ENCODE measurements around the gene LRRC61.
"Not testable (repeated sequence)": the region's sequence is repeated elsewhere in the genome, so short reads cannot be mapped to it uniquely, and the experiment has no call there.

Gene LRRC61

DNA sequence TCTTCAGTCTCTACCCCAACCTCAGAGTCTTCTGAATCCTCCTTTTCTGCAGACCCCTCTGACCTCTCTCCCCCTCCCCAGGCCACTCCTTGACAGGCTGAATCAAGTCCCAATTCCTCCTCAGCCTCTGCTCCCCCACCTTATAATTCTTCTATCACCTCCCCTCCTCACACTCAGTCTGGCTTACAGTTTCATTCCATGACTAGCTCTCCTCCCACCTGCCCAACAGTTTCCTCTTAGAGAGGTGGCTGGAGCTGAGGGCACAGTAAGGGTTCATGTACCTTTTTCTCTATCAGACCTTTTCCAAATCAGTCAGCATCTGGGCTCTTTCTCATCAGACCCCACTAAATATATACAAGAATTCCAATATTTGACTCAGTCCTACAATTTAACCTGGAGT is 14.6 kb upstream of the LRRC61 start:
- no peak for DNase-seq

- DNase-seq: no peak
These were observed 12.0 kb upstream of the LRRC61 start for GRCh38 chr7:150311146-150311545.

- no peak for DNase-seq
These were observed 11.4 kb upstream of the LRRC61 start for GRCh38 chr7:150311711-150312110.

DNA sequence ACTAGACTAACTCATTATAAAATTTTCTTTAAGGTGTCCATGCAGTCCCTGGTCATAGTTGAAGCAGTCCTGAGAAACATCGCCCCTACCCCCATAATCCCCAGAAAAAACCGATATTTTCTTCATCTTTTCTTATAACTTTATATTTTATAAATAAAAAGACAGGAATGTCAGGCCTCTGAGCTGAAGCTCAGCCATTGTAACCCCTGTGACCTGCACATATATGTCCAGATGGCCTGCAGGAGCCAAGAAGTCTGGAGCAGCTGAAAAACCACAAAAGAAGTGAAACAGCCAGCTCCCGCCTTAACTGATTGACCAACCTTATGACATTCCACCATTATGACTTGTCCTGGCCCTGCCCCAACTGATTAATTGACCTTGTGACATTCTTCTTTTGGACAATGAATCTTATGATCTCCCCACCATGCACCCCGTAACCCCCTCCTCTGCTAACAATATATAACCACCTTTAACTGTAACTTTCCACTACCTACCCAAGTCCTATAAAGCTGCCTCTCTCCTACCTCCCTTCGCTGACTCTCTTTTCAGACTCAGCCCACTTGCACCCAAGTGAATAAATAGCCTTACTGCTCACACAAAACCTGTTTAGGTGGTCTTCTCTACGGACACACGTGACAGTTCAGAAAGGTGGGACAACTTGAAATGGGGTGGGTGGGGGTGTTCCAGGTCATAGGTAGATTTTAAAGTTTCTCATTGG is 10.3 kb upstream of the LRRC61 start:
- not testable (repeated sequence) for DNase-seq

DNA sequence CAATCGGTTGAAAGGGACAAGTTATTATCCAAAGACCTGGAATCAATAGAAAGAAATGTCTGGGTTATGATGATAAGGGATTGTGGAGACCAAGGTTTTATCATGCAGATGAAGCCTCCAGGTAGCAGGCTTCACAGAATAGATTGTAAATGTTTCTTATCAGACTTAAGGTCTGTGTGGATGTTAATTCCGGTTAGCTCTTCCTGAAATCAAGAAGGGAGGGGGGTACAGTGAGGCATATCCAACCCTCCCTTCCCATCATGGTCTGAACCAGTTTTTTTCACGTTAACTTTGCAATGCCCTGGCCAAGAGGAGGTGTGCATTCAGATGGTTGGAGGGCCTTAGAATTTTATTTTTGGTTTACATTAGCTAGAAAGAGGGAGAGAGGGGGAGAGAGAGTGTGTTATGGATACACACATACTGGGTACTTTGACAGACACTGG is 9.8 kb upstream of the LRRC61 start:
- no peak for DNase-seq

DNA sequence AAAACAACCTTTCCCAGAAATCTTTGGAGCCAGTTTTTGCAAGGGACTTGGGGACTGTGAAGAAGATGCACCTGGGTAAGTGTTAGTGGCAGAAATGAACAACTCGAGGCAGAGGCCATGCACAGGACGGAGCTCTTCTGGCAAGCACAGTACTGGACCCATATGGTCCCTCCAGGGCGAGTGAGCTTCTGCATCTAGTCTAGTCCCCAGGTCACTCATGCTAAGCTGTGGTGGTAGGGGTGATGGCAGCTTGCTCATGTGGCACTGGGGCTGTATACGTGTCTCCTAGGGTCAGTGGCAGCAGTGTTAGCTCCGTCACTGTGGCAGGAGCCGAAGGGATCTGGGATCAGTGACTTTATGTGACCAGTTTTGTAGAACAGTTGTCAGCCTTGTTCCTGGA is 9.3 kb upstream of the LRRC61 start:
- DNase-seq: no peak

- DNase-seq: no peak
These were observed 8.4 kb upstream of the LRRC61 start for GRCh38 chr7:150314639-150315239.

DNA sequence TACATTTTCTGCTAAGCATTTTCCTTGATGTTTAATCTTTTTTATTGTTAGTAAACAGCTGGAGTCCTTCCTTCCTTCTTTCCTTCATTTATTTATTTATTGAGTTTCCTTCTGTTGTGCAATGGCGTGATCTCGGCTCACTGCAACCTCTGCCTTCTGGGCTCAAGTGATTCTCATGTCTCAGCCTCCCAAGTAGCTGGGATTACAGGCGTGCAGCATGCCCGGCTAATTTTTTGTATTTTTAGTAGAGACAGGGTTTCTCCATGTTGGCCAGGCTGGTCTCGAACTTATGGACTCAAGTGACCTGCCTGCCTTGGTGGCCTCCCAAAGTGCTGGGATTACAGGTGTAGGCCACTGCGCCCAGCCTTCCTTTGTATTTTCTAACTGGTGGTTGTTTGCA is 6.2 kb upstream of the LRRC61 start:
- not testable (repeated sequence) for DNase-seq

DNA sequence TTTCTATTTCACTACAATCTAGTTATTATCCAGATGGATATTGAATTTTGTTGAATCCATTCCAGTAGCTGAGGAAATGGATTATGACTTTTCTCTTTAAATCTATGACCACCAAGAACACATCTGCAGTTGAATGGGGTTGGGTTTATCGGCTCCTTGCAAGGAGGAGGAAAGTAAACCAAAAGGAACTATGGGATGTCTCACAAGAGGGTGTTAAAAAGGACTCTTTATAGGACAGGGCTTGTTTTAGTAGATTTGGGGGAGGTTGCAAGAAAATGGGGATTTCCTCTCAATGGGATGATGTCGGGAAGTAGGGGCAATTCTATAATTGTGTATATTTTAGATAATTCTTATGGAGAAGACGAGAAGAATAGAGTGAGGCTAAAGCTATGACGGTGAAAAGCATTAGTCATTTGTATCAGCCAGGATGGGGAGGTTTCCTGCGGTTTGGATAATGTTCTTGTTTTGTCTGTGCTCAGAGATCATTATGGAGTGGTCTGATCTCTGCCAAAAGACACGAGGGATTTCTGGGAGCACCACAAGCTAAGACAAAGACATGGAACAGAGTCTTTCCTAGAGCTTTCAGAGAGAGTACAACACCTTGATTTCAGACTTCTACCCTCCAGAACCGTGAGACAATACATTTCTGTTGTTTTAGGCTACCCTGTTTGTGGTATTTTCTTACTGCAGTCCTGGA is 5.3 kb upstream of the LRRC61 start:
- DNase-seq: no peak

- no peak for DNase-seq
These were observed 1.4 kb upstream of the LRRC61 start for GRCh38 chr7:150321788-150322113.

DNA sequence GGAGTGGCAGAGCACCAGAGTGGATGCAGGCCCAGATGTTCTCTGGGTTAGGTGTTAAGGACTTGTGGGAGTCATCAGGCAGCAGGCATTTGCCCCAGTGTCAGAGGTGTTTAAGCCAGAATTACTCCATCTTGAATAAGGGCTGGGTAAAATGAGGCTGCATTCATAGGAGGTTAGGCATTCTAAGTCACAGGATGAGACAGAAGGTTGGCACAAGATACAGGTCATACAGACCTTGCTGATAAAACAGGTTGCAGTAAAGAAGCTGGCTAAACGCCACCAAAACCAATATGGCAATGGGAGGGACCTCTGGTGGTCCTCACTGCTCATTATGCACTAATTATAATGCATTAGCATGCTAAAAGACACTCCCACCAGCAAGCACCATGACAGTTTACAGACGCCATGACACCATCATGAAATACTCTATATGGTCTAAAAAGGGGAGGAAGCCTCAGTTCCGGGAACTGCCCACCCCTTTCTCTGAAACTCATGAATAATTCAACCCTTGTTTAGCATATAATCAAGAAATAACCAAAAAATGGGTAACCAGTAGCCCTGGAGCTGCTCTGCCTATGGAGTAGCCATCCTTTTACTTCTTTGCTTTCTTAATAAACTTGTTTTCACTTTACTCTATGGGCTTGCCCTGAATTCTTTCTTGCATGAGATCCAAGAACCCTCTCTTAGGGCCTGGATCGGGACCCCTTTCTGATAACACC is 882 bp upstream of the LRRC61 start:
- peak; percentile 79 for DNase-seq

DNA sequence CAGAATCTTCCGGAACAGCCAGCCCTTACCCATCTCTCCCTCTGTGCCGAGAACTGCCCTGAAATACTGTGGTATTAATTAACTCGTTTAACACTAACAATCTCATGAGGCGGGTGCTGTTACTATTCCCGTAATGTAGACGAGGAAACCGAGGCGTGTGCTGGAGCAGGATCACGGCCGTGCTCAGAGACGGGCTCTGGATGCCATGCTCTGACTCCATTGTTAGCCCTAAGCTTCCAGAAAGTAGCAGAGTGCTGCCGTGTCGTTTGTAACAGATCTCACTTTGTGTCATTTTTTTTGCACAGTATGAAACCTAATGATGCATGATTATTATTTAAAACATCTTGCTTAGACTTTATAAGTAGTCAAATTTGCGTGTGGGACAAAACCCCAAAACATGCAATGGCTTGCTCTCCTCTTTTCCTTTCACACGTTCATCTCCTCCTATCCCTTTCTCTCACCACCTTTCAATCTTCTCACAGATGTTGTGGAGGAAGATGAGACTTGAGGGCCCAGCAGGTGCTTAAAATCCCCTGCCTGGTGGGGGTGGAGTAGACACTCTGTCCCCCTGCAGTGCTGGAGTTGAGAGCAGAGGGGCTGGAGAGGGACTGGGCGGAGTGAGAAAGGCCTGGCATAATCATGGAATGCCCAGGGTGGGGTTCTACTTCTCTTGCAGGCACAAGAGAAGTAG is 672 bp downstream of the LRRC61 start:
- DNase-seq: no peak

DNA sequence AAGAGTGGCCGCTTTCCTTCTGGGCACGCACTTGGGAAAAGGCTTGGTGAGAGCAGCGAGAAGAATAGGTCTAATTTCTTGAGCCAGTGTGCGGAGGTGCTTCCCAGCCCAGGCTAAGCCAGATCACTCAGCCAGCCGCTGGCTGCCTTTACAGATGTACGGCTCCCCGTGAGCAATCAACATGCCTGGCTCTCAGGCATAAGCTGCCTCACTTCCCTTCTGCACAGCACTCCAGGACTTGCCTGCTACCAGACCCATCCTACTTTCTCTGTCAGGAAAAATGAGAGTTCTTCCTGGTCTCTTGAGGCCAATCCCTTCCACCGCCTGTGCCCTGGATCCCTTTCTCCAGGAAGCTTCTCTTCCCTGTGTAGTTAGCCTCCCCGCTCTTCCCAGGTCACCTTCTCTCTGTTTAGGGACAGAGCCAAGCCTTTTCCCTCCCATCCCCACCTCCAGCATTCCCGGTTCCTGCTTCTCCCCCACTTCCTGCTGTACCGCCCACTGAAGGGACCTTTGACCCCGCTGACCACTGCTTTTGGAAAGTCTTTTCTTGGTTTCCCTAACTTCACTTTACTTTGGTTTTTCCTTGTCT is 1.3 kb downstream of the LRRC61 start:
- no peak for DNase-seq

DNA sequence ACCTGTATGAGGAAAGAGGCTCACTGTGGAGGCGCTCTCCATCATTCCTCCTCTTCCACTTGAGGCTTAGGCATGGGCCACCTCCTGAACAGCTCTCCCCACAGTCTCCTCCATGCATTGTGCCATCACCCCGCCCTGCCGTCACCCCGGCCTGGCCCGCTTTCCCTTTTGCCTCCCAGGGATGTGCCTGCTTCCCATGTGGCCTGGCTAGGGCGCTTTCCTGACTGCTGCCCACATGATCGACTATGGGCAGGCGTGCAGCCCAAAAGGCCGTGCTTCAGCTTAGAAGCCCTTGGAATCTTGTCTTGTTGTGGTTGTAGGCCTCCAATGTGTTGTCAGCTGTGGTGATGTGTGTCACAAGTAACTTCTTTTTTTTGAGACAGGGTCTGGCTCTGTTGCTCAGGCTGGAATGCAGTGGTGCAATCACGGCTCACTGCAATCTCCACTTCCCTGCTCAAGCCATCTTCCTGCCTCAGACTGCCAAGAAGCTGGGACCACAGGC is 2.0 kb downstream of the LRRC61 start:
- no peak for DNase-seq

DNA sequence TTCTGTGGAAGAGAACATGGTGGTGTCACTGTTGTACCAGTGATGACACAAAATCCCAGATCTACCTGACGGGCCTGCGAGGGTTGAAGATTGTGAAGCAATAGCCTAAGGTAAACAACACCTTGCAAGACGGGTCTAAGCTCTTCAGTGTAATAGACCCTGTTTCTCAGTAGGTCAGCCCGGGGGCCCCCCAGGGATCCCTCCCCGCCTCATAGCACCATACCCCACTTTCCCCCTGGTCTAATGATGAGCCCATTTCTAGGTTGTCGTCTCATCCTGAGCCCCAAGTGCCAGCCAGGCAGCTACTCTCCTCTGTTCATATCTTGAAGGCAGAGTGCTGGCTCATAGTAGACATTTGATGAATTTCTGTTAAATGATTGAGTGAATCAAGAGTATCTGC is 2.7 kb downstream of the LRRC61 start:
- DNase-seq: no peak

DNA sequence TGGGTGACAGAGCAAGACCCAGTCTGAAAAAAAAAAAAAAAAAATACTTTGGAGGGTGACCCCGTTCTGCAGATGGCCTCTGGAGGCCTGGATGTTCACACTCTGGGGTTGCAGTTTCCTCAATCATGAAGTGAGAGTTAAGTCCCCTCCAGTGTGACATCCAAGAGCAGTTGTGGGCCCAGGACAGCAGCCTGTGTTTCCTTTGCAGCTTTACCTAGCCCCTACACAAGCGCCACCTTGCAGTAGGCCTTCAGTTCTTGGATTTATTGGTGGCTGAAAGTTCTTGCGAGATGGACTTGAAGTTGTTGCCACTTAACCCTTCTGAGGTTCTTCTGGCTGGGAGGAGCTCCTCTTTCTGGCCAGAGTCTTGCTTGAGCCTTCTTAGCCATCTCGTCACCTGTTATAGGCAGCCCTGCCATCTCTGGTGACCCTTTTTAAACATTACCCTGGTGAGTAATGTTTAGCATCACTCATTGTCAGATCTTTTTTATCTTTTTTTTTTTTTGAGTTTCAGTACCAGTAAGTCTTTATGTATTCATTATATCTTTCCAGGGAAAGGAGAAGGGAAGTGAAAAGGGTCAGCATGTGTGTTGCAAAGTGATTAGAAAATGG is 3.6 kb downstream of the LRRC61 start:
- DNase-seq: no peak

DNA sequence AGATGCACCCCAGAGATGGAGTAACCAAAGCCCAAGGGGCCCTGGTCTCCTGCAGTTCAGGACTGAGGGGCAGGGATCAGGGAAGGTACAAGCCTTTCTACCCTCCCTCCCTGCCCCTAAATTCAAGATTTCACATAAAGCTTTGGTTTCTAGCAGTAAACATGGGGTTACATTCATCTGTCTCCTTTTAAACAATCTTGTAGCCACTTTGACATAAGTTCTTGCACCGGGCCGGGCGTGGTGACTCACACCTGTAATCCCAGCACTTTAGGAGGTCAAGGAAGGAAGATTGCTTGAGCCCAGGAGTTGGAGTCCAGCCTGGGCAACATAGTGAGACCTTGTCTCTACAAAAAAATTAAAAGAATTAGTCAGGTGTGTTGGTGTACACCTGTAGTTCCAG is 4.2 kb downstream of the LRRC61 start:
- DNase-seq: no peak

GRCh38 chr7:150329331-150330120 is 6.4 kb downstream of the LRRC61 start:
- DNase-seq: no peak

DNA sequence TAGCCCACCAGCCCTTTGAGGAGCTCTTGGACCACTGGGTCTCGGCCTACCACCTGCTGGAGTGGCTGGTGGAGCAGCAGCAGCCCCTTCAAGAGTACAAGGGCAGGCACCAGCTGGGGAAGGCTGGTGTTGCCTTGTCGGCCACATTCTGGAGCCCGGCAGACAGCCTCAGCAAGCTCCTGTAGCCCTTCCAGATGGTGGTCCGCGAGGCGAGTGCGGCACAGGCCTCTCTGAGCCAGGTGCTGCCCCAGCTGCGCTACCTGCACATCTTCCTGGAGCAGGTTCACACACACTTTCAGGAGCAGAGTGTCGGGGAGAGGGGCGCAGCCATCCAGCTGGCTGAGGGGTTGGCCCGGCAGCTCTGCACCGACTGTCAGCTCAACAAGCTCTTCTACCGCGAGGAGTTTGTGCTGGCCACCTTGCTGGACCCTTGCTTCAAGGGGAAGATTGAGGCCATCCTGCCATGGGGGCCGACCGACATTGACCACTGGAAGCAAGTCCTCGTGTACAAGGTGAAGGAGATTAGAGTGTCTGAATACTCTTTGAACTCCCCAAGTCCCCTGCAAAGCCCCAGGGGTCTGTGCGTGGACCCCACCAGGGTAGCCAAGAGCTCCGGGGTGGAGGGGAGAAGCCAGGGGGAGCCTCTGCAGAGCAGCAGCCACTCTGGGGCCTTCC is 7.2 kb downstream of the LRRC61 start:
- DNase-seq: no peak

GRCh38 chr7:150332852-150333635 is 9.9 kb downstream of the LRRC61 start:
- DNase-seq: no peak
